Heart left ventricle (tissue), 13 donors: ENCODE measurements around the gene SPTSSA.

Experiments
- CTCF ChIP-seq, 12 donors: fragments of 200-600 bp; sonication (generic) in 4 of 12; IDR thresholded peaks; one replicate each; pipeline versions ENCODE4 v1.5.0 to v1.8.0; 2018 to 2022; ENCODE audit warnings: antibody characterized with exemption in 12 of 12, mild to moderate bottlenecking in 5 of 12
- POLR2A ChIP-seq, 2 donors: fragments of 450-650 bp; IDR thresholded peaks; one replicate each; pipeline ENCODE4 v1.6.1; 2017; ENCODE audit warnings: antibody characterized with exemption in 2 of 2, mild to moderate bottlenecking in 2 of 2, moderate library complexity in 2 of 2
- donor health status: ischemic (EF 13 %, LVEDD 7.1; RV severe dilation, severe dysfunction).
- donor health status: DM: no; HTN: yes; CAD: no.
- donor health status: DM: no; HTN: no; CAD: no.
- donor health status: ischemic (EF 25% LVEDD 6.9; RV normal size, moderate dysfunction).
- donor health status: ischemic (EF 25% LVEDD 5.7; RV mildly dilated, moderate dysfunction).
- donor health status: ischemic (EF 35%, LVEDD 5.7; RV mildly dilated, moderate dysfunction).
- donor health status: nonischemic (EF 11% LVEDD 7.7; RV severe dilation, severe dysfunction).
- donor health status: DM: yes; HTN: yes; CAD: no.
- donor health status: PGD.
- donor health status: ischemic (EF 29% LVEDD 5.4; RV normal size, mild dysfunction).
- donor health status: nonischemic (EF 23%, LVEDD 6.1; RV moderate dilation, normal function).

GRCh38 chr14:34496007-34496678 is 34.1 kb upstream of the SPTSSA start:
- TF ChIP-seq CTCF (IDR thresholded peaks at IDR 0.05), result no peak
- TF ChIP-seq POLR2A (IDR thresholded peaks at IDR 0.05), result no peak
